ENCODE results near the gene AGRN.
"Not testable (repeated sequence)": the region's sequence is repeated elsewhere in the genome, so short reads cannot be mapped to it uniquely, and the experiment has no call there.

Gene AGRN

GRCh38 chr1:1021010-1021919, 1.3 kb downstream of the AGRN start:
- peak in 3 of 4 experiments; percentile 60 to 77 (median 66) for DNase-seq

GRCh38 chr1:1021920-1022259, 2.0 kb downstream of the AGRN start:
- no peak for DNase-seq

GRCh38 chr1:1022302-1023009, 2.5 kb downstream of the AGRN start:
- no peak for DNase-seq

GRCh38 chr1:1023700-1024099, 3.8 kb downstream of the AGRN start:
- DNase-seq = no peak

- no peak for DNase-seq
Observed at GRCh38 chr1:1024149-1024770, 4.3 kb downstream of the AGRN start.

- DNase-seq = no peak
Observed at GRCh38 chr1:1024771-1025699, 5.1 kb downstream of the AGRN start.

- no peak for DNase-seq
Observed at GRCh38 chr1:1025730-1026129, 5.8 kb downstream of the AGRN start.

GRCh38 chr1:1026599-1027413, 6.9 kb downstream of the AGRN start:
- DNase-seq = no peak

GRCh38 chr1:1027791-1028190, 7.9 kb downstream of the AGRN start:
- DNase-seq = no peak

- not testable (repeated sequence) for DNase-seq
Observed at GRCh38 chr1:1030867-1031658, 11.1 kb downstream of the AGRN start.

- DNase-seq = no peak
Observed at GRCh38 chr1:1031659-1032235, 11.8 kb downstream of the AGRN start.

GRCh38 chr1:1032424-1032823, 12.5 kb downstream of the AGRN start:
- peak in 1 of 4 experiments; percentile 37 for DNase-seq

GRCh38 chr1:1033009-1033587, 13.2 kb downstream of the AGRN start:
- peak; percentile 68 to 89 (median 74) for DNase-seq

GRCh38 chr1:1033731-1034438, 14.0 kb downstream of the AGRN start:
- peak in 1 of 4 experiments; percentile 33 for DNase-seq

GRCh38 chr1:1034439-1034781, 14.5 kb downstream of the AGRN start:
- peak in 1 of 4 experiments; percentile 50 for DNase-seq

- peak in 1 of 4 experiments; percentile 24 for DNase-seq
Observed at GRCh38 chr1:1035291-1035943, 15.5 kb downstream of the AGRN start.

- peak in 1 of 4 experiments; percentile 30 for DNase-seq
Observed at GRCh38 chr1:1037366-1038327, 17.7 kb downstream of the AGRN start.

Data from suppressor macrophage (primary cell).